GM12874 (cell line): ENCODE results near the gene DCST2.

Experiments used
- TF ChIP-seq, protein P1 (sequence below): IDR thresholded peaks from 2 replicates; pipeline ENCODE4 v1.5.1; 2011; ENCODE audit warnings: low read depth, mild to moderate bottlenecking, control low read depth, low read length, moderate library complexity; ENCODE audit not compliant: insufficient read depth

The DCST2 gene

GRCh38 chr1:155043301-155043702 is 9.7 kb upstream of the DCST2 start:
- TF ChIP-seq, protein P1, sequence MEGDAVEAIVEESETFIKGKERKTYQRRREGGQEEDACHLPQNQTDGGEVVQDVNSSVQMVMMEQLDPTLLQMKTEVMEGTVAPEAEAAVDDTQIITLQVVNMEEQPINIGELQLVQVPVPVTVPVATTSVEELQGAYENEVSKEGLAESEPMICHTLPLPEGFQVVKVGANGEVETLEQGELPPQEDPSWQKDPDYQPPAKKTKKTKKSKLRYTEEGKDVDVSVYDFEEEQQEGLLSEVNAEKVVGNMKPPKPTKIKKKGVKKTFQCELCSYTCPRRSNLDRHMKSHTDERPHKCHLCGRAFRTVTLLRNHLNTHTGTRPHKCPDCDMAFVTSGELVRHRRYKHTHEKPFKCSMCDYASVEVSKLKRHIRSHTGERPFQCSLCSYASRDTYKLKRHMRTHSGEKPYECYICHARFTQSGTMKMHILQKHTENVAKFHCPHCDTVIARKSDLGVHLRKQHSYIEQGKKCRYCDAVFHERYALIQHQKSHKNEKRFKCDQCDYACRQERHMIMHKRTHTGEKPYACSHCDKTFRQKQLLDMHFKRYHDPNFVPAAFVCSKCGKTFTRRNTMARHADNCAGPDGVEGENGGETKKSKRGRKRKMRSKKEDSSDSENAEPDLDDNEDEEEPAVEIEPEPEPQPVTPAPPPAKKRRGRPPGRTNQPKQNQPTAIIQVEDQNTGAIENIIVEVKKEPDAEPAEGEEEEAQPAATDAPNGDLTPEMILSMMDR = no peak

GRCh38 chr1:155042789-155043188 is 9.2 kb upstream of the DCST2 start:
- TF ChIP-seq, protein P1 = no peak

- TF ChIP-seq, protein P1 = no peak
Measured at GRCh38 chr1:155040358-155041093, 6.9 kb upstream of the DCST2 start.

DNA sequence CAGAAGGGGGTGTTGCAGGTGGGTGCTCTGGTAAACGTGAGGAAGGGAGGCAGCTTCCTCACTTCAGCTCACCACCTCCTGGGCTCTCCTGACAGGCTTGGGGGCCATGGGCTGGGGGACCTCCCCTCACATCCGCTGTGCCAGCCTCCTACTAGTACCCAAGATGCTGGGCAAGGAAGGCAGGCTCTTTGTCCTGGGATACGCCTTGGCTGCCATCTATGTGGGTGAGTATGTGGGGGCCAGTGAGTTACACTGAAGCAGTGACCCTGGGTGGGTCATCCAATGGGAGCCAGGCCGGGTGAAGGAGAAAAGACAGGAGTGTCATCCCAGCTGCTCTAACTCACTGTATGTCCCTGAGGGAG is 5.7 kb upstream of the DCST2 start:
- TF ChIP-seq, protein P1 = no peak

GRCh38 chr1:155038602-155039307 is 5.2 kb upstream of the DCST2 start:
- TF ChIP-seq, protein P1 = no peak

DNA sequence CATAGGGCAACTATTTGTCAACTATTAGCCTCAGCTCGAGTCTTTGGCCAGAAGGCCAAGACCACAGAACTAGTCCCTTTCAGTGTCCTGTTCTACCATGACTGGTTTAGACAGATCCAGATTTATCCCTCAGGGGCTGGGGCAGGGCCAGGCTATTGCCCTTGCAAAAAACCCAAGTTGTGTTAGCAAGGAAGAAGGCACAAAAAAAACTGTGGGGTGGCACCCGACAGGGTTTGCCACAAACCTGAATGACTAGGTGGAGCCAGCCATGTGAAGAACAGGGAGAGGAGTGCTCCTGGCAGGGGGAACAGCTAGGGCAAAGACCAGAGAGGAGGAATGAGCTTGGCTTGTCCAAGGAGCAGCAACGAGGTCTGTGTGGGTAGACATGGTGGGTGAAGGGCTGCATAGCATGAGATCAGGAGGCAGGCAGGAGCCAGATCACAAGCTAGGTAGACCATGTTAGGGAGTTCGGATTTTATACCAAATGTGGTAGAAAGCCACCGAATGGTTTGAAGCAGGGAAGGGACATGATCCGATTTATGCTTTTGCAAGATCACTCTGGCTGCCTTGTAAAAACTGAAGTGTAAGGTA is 4.4 kb upstream of the DCST2 start:
- TF ChIP-seq, protein P1 = no peak

- TF ChIP-seq, protein P1 = no peak
Measured at GRCh38 chr1:155037043-155037442, 3.5 kb upstream of the DCST2 start.
